ENCODE measurements around the gene LRRC8A.
"Not testable (repeated sequence)": the region's sequence is repeated elsewhere in the genome, so short reads cannot be mapped to it uniquely, and the experiment has no call there.

The LRRC8A gene

GRCh38 chr9:128923493-128923883 is 41.6 kb downstream of the LRRC8A start:
- no peak for DNase-seq

GRCh38 chr9:128927731-128928411 is 45.9 kb downstream of the LRRC8A start:
- DNase-seq = peak; percentile 59

GRCh38 chr9:128928624-128929023 is 46.7 kb downstream of the LRRC8A start:
- DNase-seq = no peak

- no peak for DNase-seq
These were observed 47.6 kb downstream of the LRRC8A start for GRCh38 chr9:128929560-128929959.

- DNase-seq = no peak
These were observed 51.8 kb downstream of the LRRC8A start for GRCh38 chr9:128933731-128934130.

GRCh38 chr9:128936171-128936865 is 54.4 kb downstream of the LRRC8A start:
- DNase-seq = no peak

- no peak for DNase-seq
These were observed 55.6 kb downstream of the LRRC8A start for GRCh38 chr9:128937310-128938165.

- no peak for DNase-seq
These were observed 58.5 kb downstream of the LRRC8A start for GRCh38 chr9:128940271-128940921.

GRCh38 chr9:128940946-128941755 is 59.2 kb downstream of the LRRC8A start:
- DNase-seq = no peak

GRCh38 chr9:128943832-128944620 is 62.1 kb downstream of the LRRC8A start:
- DNase-seq = no peak

GRCh38 chr9:128944966-128945365 is 63.0 kb downstream of the LRRC8A start:
- DNase-seq = not testable (repeated sequence)

GRCh38 chr9:128945798-128946501 is 64.0 kb downstream of the LRRC8A start:
- DNase-seq = no peak

GRCh38 chr9:128946571-128947276 is 64.8 kb downstream of the LRRC8A start:
- DNase-seq = peak; percentile 46

- DNase-seq = no peak
These were observed 65.3 kb downstream of the LRRC8A start for GRCh38 chr9:128947277-128947526.

GRCh38 chr9:128947527-128948301 is 65.8 kb downstream of the LRRC8A start, which contains the start of the genes DOLK and NUP188:
Gene DOLK (minus strand): TSS chr9:128947603. CDS start chr9:128947303, 300 bp downstream.
Gene NUP188 (plus strand): TSS chr9:128947699. CDS start chr9:128947720, 21 bp downstream.
- peak; percentile 99 for DNase-seq

- DNase-seq = not testable (repeated sequence)
These were observed 79.5 kb downstream of the LRRC8A start for GRCh38 chr9:128961403-128961802.

All from stimulated activated CD4-positive, alpha-beta T cell treated with anti-CD3 and anti-CD28 coated beads, Interleukin-15, amount 100 ng/mL, for 24 hours (primary cell).